Ishikawa (cell line): ENCODE measurements around the gene AFDN.

Experiments used
- CEBPB ChIP-seq: IDR thresholded peaks from 2 replicates; pipeline ENCODE4 v1.6.1; 2012
- CREB1 ChIP-seq: IDR thresholded peaks from 2 replicates; pipeline ENCODE4 v1.6.1; 2012; ENCODE audit warnings: low read depth
- EP300 ChIP-seq: IDR thresholded peaks from 2 replicates; pipeline ENCODE4 v1.6.1; 2012; ENCODE audit warnings: borderline replicate concordance
- FOXM1 ChIP-seq: IDR thresholded peaks from 2 replicates; pipeline ENCODE4 v1.6.1; 2012; ENCODE audit warnings: low read depth, borderline replicate concordance
- NFIC ChIP-seq: IDR thresholded peaks from 2 replicates; pipeline ENCODE4 v1.6.1; 2012
- RAD21 ChIP-seq: IDR thresholded peaks from 2 replicates; pipeline ENCODE4 v1.6.1; 2012; ENCODE audit warnings: low read depth
- TAF1 ChIP-seq: IDR thresholded peaks from 2 replicates; pipeline ENCODE4 v1.6.1; 2012; ENCODE audit warnings: low read depth, mild to moderate bottlenecking
- TCF12 ChIP-seq: IDR thresholded peaks from 2 replicates; pipeline ENCODE4 v1.6.1; 2012; ENCODE audit warnings: low read depth
- TEAD4 ChIP-seq: IDR thresholded peaks from 2 replicates; pipeline ENCODE4 v1.6.1; 2012
- USF1 ChIP-seq: IDR thresholded peaks from 2 replicates; pipeline ENCODE4 v1.6.1; 2012
- YY1 ChIP-seq: IDR thresholded peaks from 2 replicates; pipeline ENCODE4 v1.6.1; 2012; ENCODE audit warnings: low read depth
- ZBTB7A ChIP-seq: IDR thresholded peaks from 2 replicates; pipeline ENCODE4 v1.6.1; 2012; ENCODE audit warnings: low read depth
- TF ChIP-seq, protein P1 (sequence below): IDR thresholded peaks from 2 replicates; pipeline ENCODE4 v1.6.1; 2012
- TF ChIP-seq, protein P2 (sequence below): IDR thresholded peaks from 2 replicates; pipeline ENCODE4 v1.6.1; 2012; ENCODE audit warnings: low read depth, mild to moderate bottlenecking

GRCh38 chr6:167829513-167829912 lies 2.8 kb downstream of the AFDN start:
- TF ChIP-seq EP300 = no peak
- TF ChIP-seq CEBPB = no peak
- no peak for TF ChIP-seq TAF1
- TF ChIP-seq, protein P1, sequence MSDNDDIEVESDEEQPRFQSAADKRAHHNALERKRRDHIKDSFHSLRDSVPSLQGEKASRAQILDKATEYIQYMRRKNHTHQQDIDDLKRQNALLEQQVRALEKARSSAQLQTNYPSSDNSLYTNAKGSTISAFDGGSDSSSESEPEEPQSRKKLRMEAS = no peak
- TF ChIP-seq RAD21 = no peak
- no peak for TF ChIP-seq USF1
- TF ChIP-seq, protein P2, sequence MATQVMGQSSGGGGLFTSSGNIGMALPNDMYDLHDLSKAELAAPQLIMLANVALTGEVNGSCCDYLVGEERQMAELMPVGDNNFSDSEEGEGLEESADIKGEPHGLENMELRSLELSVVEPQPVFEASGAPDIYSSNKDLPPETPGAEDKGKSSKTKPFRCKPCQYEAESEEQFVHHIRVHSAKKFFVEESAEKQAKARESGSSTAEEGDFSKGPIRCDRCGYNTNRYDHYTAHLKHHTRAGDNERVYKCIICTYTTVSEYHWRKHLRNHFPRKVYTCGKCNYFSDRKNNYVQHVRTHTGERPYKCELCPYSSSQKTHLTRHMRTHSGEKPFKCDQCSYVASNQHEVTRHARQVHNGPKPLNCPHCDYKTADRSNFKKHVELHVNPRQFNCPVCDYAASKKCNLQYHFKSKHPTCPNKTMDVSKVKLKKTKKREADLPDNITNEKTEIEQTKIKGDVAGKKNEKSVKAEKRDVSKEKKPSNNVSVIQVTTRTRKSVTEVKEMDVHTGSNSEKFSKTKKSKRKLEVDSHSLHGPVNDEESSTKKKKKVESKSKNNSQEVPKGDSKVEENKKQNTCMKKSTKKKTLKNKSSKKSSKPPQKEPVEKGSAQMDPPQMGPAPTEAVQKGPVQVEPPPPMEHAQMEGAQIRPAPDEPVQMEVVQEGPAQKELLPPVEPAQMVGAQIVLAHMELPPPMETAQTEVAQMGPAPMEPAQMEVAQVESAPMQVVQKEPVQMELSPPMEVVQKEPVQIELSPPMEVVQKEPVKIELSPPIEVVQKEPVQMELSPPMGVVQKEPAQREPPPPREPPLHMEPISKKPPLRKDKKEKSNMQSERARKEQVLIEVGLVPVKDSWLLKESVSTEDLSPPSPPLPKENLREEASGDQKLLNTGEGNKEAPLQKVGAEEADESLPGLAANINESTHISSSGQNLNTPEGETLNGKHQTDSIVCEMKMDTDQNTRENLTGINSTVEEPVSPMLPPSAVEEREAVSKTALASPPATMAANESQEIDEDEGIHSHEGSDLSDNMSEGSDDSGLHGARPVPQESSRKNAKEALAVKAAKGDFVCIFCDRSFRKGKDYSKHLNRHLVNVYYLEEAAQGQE = no peak
- TF ChIP-seq CREB1 = no peak
- no peak for TF ChIP-seq ZBTB7A
- TF ChIP-seq TEAD4 = no peak
- TF ChIP-seq YY1 = no peak
- TF ChIP-seq FOXM1 = no peak
- TF ChIP-seq NFIC = no peak
- TF ChIP-seq TCF12 = no peak
